Ishikawa (cell line): ENCODE data around the gene TNPO2.

Experiments used
- CREB1 ChIP-seq: IDR thresholded peaks from 2 replicates; pipeline ENCODE4 v1.6.1; 2012; ENCODE audit warnings: low read depth
- EGR1 ChIP-seq: IDR thresholded peaks from 2 replicates; pipeline ENCODE4 v1.6.1; 2012
- EP300 ChIP-seq: IDR thresholded peaks from 2 replicates; pipeline ENCODE4 v1.6.1; 2012; ENCODE audit warnings: borderline replicate concordance
- NFIC ChIP-seq: IDR thresholded peaks from 2 replicates; pipeline ENCODE4 v1.6.1; 2012
- RAD21 ChIP-seq: IDR thresholded peaks from 2 replicates; pipeline ENCODE4 v1.6.1; 2012; ENCODE audit warnings: low read depth
- REST ChIP-seq: IDR thresholded peaks from 2 replicates; pipeline ENCODE4 v1.6.1; 2012; ENCODE audit warnings: low read depth, mild to moderate bottlenecking
- TAF1 ChIP-seq: IDR thresholded peaks from 2 replicates; pipeline ENCODE4 v1.6.1; 2012; ENCODE audit warnings: low read depth, mild to moderate bottlenecking
- TCF12 ChIP-seq: IDR thresholded peaks from 2 replicates; pipeline ENCODE4 v1.6.1; 2012; ENCODE audit warnings: low read depth
- TEAD4 ChIP-seq: IDR thresholded peaks from 2 replicates; pipeline ENCODE4 v1.6.1; 2012
- USF1 ChIP-seq: IDR thresholded peaks from 2 replicates; pipeline ENCODE4 v1.6.1; 2012
- YY1 ChIP-seq: IDR thresholded peaks from 2 replicates; pipeline ENCODE4 v1.6.1; 2012; ENCODE audit warnings: low read depth
- ZBTB7A ChIP-seq: IDR thresholded peaks from 2 replicates; pipeline ENCODE4 v1.6.1; 2012; ENCODE audit warnings: low read depth

DNA sequence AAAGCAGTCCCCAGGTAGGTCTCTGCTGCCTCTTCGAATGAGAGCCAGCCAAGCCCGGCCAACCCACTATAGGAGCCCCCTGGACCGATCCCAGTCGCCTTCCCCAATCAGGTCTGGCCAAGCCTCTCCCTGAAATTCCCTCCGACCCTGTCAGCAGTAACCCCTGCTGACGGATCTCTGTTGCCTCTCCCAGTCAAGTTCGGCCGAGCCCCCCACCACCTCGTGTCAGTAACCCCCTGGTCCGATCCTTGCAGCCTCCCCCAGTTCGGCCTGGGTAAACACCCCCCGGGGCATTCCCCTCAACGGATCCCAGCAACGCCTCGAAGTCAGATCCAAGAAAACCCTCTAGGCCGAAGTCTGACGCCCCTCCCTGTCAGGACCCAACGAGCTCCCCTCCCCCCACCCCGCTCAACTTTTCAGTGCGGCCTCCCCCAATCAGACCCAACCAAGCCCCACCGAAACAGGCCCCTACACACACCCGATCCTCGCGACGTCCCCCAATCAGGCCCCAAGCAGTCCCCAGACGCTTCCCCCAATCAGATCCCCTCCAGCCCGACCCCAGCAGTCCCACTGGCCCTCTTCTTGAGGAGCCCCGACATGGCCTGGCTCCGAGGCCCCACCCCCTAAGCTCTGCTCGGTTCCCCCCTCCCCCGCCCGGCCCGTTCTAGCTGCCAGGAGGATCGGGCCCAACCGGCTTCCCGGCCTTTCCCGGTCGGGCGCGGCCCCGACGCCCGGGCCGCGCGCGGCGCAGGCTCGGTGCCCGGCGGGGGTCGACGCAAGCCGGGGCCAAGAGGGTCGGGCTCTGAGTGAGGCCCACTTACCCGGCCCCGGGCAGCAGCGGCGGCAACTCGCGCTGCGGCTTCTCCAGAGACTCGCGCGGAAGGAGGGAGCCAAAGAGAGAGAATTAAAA lies 1.8 kb downstream of the TNPO2 start:
- TF ChIP-seq REST (no peak), YY1 (no peak), EGR1 (no peak), TAF1 (no peak), TCF12 (no peak), EP300 (no peak), NFIC (no peak), RAD21 (no peak), TEAD4 (no peak), USF1 (no peak), ZBTB7A (no peak), CREB1 (no peak)
